GM06990 (cell line): ENCODE results near the gene SPPL2B.

Experiments used
- DNase-seq: peaks from one replicate; pipeline ENCODE4 v3.0.0-alpha.2; 2011; ENCODE audit not compliant: insufficient read length; ENCODE audit errors: extremely low read depth
- H3K27me3 ChIP-seq: replicated peaks from 2 replicates; pipeline ENCODE4 v1.6.0; 2011; ENCODE audit warnings: low read length; ENCODE audit not compliant: control insufficient read depth, insufficient read depth
- H3K36me3 ChIP-seq: 2 replicates; pipeline ENCODE4 v1.5.1; 2011; ENCODE audit warnings: low read length; ENCODE audit not compliant: control insufficient read depth, insufficient read depth
- H3K4me3 ChIP-seq: replicated peaks from 2 replicates; pipeline ENCODE4 v1.5.1; 2011; ENCODE audit warnings: low read depth, mild to moderate bottlenecking, control low read depth, low read length
- CTCF ChIP-seq: IDR thresholded peaks from 2 replicates; pipeline ENCODE4 v1.5.1; 2011; ENCODE audit warnings: low read length, control low read depth, mild to moderate bottlenecking, inconsistent platforms; ENCODE audit not compliant: insufficient read depth, poor library complexity, severe bottlenecking

The SPPL2B gene

DNA sequence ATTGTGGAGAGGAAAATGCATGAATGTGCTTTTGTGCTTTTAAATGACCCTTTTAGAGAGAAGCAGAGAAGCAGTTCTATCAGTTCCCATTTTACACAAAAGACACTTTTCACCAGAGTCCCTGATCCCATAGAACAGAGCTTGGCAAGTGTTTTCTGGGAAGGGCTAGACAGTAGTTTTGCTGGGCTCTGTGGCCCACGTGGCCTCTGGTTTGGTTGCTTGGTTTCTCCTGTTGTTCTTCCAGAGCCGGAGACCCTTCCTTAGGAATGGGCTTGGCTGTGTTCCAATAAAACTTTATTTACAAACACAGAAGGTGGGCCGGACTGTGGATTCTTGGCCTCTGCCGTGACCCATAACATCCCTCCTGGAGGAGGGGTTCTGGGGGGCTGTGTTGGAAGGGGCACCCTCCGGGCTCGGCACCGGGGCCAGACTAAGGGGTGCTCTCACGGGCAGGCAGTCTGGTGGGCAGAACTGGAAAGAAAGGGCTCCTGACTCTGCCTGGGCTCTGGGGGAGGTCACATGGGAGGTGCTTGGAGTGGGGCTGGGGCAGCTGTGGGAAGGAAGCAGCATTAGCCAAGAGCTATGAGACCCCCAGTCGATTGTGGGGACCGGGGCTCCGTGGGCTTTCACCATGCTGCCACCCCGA is 3.2 kb downstream of the SPPL2B start:
- H3K4me3 ChIP-seq, result peak overlapping the region; percentile 30; the same call in 1 of the 2 replicates
- H3K27me3 ChIP-seq, result no peaks in the 10 kb centered on the region
- TF ChIP-seq CTCF, result no peak
- no peak for DNase-seq
- H3K36me3 ChIP-seq, result peaks cover under 1% of the 10 kb centered on the region

DNA sequence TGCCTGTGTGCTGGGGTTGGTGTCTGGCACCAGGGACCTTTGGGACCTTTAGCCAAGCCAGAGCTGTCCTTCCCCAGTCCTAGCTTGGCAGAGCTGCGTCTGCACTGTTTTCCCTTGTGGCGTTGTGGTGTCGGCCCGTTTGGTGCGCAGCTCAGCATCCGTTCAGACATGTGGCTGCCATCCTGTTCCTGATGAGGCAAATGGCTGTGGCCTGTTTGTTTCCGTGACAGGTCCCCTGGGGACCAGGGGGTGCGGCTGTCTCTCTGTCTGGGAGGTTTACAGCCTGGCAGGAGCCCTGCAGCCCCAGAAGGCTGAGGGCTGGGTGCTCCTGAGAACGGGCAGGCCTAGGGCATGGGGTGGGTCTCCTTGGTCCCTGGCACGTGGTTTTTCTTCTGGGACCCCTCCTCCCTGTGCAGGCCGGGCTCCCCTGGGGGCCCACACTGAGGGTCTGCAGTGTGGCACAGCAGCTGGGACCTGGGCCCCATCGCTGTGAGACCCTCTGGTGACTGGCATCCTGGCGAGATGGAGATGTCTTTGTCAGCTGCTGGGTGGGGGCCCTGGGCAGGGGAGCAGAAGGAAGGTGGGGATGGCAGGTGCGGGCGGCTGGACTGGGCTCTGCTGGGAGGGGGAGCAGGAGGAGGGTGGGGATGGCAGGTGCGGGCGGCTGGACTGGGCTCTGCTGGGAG is 4.0 kb downstream of the SPPL2B start:
- peak; percentile 75 for DNase-seq
- no peak for TF ChIP-seq CTCF
- Histone ChIP-seq H3K27me3 (no peaks in the 10 kb centered on the region), H3K4me3 (peak overlapping the region; percentile 30; the same call in 1 of the 2 replicates), H3K36me3 (no peaks in the 10 kb centered on the region; the same call in 1 of the 2 replicates)

DNA sequence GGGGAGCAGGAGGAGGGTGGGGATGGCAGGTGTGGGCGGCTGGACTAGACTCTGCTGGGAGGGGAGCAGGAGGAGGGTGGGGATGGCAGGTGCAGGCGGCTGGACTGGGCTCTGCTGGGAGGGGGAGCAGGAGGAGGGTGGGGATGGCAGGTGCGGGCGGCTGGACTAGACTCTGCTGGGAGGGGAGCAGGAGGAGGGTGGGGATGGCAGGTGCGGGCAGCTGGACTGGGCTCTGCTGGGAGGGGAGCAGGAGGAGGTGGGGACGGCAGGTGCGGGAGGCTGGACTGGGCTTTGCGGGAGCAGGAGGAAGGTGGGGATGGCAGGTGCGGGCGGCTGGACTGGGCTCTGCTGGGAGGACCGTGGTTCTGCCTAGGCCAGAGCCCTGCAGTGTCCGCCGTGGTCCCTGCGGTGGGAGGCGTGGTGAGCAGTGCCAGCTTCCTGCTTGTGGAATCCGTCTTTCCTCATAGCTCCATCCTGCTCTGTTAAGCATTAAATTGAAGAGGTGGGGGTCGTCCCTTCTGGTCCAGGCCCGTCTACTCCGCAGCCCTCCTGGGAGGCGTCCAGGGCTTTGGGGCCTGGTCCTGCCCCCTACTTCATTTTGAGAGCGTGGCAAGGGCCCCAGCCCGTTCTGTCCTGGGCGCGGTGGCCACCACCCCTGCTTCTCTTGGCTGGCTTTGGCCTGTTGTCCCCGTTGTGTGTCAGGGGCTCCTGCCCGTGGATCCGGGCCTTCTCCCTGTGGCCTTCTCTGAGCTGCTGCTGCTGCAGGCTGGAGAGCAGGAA is 4.7 kb downstream of the SPPL2B start:
- DNase-seq, result no peak
- TF ChIP-seq CTCF, result no peak
- Histone ChIP-seq H3K27me3 (no peaks in the 10 kb centered on the region), H3K36me3 (no peaks in the 10 kb centered on the region; the same call in 1 of the 2 replicates), H3K4me3 (no peak overlapping the region; the same call in 1 of the 2 replicates)

DNA sequence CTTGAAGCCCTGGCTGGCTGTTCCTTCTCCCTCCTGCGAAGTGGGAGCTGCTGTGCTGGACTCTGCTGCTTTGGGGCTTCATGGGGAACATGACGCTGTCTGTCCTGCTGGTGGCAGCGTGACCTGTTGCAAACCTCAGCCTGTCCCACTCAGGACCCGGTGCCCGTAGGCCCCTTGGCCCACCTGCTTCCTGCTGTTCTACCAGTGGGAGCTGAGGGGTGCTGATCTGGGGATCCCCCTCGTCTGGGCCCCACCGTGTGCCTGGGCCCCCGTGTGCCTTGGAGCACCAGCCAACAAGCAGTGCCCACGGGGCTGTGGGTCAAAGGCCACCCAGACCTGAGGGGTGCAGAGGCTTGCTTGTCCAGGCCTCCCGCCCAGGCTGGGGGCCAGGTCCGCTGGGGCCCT is 5.3 kb downstream of the SPPL2B start:
- H3K36me3 ChIP-seq, result no peaks in the 10 kb centered on the region; the same call in 1 of the 2 replicates
- no peak for TF ChIP-seq CTCF
- H3K4me3 ChIP-seq, result no peak overlapping the region
- DNase-seq, result no peak
- no peaks in the 10 kb centered on the region for H3K27me3 ChIP-seq

DNA sequence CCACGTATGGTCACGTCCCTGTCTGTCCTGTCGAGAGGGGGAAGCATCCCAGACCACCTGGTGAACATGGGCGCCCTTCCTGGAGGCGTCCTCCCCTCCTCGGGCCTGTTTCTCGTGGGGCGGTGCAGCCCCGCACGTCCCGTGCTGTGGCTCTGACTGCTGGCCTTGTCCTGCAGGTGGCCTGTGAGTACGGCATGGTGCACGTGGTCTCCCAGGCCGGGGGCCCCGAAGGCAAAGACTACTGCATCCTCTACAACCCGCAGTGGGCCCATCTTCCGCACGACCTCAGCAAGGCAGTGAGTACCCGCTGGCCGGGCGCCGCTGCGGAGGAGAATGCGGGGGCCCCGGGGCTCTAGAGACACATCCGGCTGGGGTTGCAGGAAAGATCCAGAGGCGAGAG is 5.9 kb downstream of the SPPL2B start:
- DNase-seq, result no peak
- H3K4me3 ChIP-seq, result no peak overlapping the region
- H3K36me3 ChIP-seq, result no peaks in the 10 kb centered on the region; the same call in none of the 2 replicates
- no peak for TF ChIP-seq CTCF
- no peaks in the 10 kb centered on the region for H3K27me3 ChIP-seq
